Astrocyte (in vitro differentiated cells and primary cell): Measurements from ENCODE around the gene PADI4.

Experiments used
- CTCF ChIP-seq: IDR thresholded peaks from 2 replicates; pipeline ENCODE4 v1.5.1; 2011; ENCODE audit warnings: low read depth, mild to moderate bottlenecking, inconsistent platforms, low read length, moderate library complexity; ENCODE audit not compliant: insufficient read depth
- EZH2 ChIP-seq: IDR thresholded peaks from 2 replicates; pipeline ENCODE4 v1.6.1; 2012; ENCODE audit warnings: mild to moderate bottlenecking, low read length, inconsistent platforms; ENCODE audit not compliant: insufficient read depth

GRCh38 chr1:17377325-17377953 is 69.4 kb downstream of the PADI4 start:
- TF ChIP-seq CTCF (no peak), EZH2 (no peak)
